GM12878 (cell line): Measurements from ENCODE around the gene UNC93B1. TPM values are rescaled to one million over a fixed set of nuclear protein-coding genes. Genes with fewer than 3 reads are reported as not detected.

Experiments
- ATAC-seq: fragments of 200-7000 bp; cut with Tn5 transposase; 3 replicates; pipeline ENCODE4 v1.9.1; 2020; ENCODE audit warnings: mild to moderate bottlenecking, moderate library complexity
- BruUV-seq: library from RNA; stranded (reverse); fragments of 400-500 nt; replicated peaks from 2 replicates; lab custom pipeline; 2021; lab: Mats Ljungman, UMichigan
- CTCF ChIA-PET: fragments of 300-600 bp; sonication (Branson Sonifier 250); formaldehyde crosslinking; extraction: SDS; loops from one replicate; lab custom pipeline; 2021; ENCODE audit warnings: inconsistent platforms; lab: Yijun Ruan, JAX
- POLR2A ChIA-PET: fragments of 350-600 bp; formaldehyde crosslinking; extraction: SDS; loops from one replicate; lab custom pipeline; 2021; ENCODE audit warnings: inconsistent platforms; lab: Charles Lee
- RAD21 ChIA-PET: fragments of 300-600 bp; sonication (Branson Sonifier 250); formaldehyde crosslinking; loops from one replicate; lab custom pipeline; 2023; ENCODE audit warnings: antibody characterized with exemption; ENCODE audit not compliant: unreplicated experiment; lab: Charles Lee
- SMC1A ChIA-PET: fragments of 300-600 bp; sonication (Branson Sonifier 250); formaldehyde crosslinking; loops from one replicate; lab custom pipeline; 2023; ENCODE audit not compliant: unreplicated experiment, uncharacterized antibody; lab: Charles Lee
- DNase-seq: peaks from one replicate; pipeline ENCODE4 v3.0.0-alpha.2; 2011; ENCODE audit warnings: low read depth, low spot score
- FAIRE-seq: peaks from 3 replicates; lab custom pipeline; 2011; peaks lifted over from hg19 to GRCh38; lab: Jason Lieb, UNC
- H2AFZ ChIP-seq: 2 replicates; pipeline ENCODE4 v1.6.0; 2011; ENCODE audit warnings: low read depth, low read length, control low read depth; ENCODE audit not compliant: control insufficient read depth
- H3K27ac ChIP-seq: 2 replicates; pipeline ENCODE4 v1.5.1; 2011; ENCODE audit warnings: control low read depth; ENCODE audit not compliant: control insufficient read depth, insufficient read depth
- H3K27me3 ChIP-seq, 2 experiments: replicated peaks in 1 of 2; 2 replicates each; pipeline versions ENCODE4 v1.6.0 to v1.6.1; 2011; ENCODE audit warnings: low read length in 1 of 2; ENCODE audit not compliant: control insufficient read depth in 2 of 2, insufficient read depth in 2 of 2
- H3K36me3 ChIP-seq, 2 experiments: 2 replicates each; pipeline ENCODE4 v1.5.1; 2011; ENCODE audit warnings: low read length in 1 of 2; ENCODE audit not compliant: control insufficient read depth in 2 of 2, insufficient read depth in 2 of 2
- H3K4me1 ChIP-seq: 2 replicates; pipeline ENCODE4 v1.6.1; 2011; ENCODE audit warnings: mild to moderate bottlenecking, low read length, moderate library complexity, mixed read lengths; ENCODE audit not compliant: control insufficient read depth, insufficient read depth
- H3K4me2 ChIP-seq: 2 replicates; pipeline ENCODE4 v1.6.0; 2011; ENCODE audit warnings: control low read depth; ENCODE audit not compliant: control insufficient read depth, insufficient read depth
- H3K4me3 ChIP-seq: fragments of 200-600 bp; sonication (generic); 2 replicates; pipeline ENCODE4 v1.5.1; 2016
- H3K79me2 ChIP-seq: 2 replicates; pipeline ENCODE4 v1.6.0; 2011; ENCODE audit warnings: low read length; ENCODE audit not compliant: control insufficient read depth, insufficient read depth
- H3K9ac ChIP-seq: 2 replicates; pipeline ENCODE4 v1.8.0; 2011; ENCODE audit warnings: low read length, control low read depth, mixed read lengths; ENCODE audit not compliant: control insufficient read depth, insufficient read depth
- H3K9me3 ChIP-seq: replicated peaks from 3 replicates; pipeline ENCODE4 v1.5.1; 2011; ENCODE audit warnings: mild to moderate bottlenecking, low read length; ENCODE audit not compliant: control insufficient read depth, insufficient read depth
- H4K20me1 ChIP-seq: 2 replicates; pipeline ENCODE4 v1.6.0; 2011; ENCODE audit not compliant: control insufficient read depth, insufficient read depth
- EGR1 ChIP-seq, 2 experiments: IDR thresholded peaks; 1 replicate in 1 of 2; 2 replicates in 1 of 2; pipeline ENCODE4 v1.6.1; 2011 to 2012; ENCODE audit warnings: low read depth in 2 of 2, low read length in 2 of 2, borderline replicate concordance in 1 of 2, mild to moderate bottlenecking in 1 of 2, moderate library complexity in 1 of 2
- FOS ChIP-seq: IDR thresholded peaks from 3 replicates; pipeline ENCODE4 v1.6.1; 2011; ENCODE audit warnings: borderline replicate concordance; ENCODE audit not compliant: insufficient read length; ENCODE audit errors: extremely low read depth
- GATAD2B ChIP-seq: fragments of 450-650 bp; conservative IDR thresholded peaks from 2 replicates; pipeline ENCODE4 v1.6.1; 2017; ENCODE audit warnings: low read depth, mild to moderate bottlenecking, moderate library complexity
- POLR2AphosphoS5 ChIP-seq: IDR thresholded peaks from 2 replicates; pipeline ENCODE4 v1.6.1; 2011; ENCODE audit warnings: mild to moderate bottlenecking, low read length, inconsistent platforms
- WGBS: methylation state at CpG from one replicate; pipeline ENCODE4 v1.1.6; 2016; ENCODE audit warnings: low lambda C conversion rate; ENCODE audit not compliant: insufficient replicate concordance, insufficient coverage; ENCODE audit errors: missing lambda C conversion rate; 5-methylcytosine and 5-hydroxymethylcytosine counted together
- in situ Hi-C: fragments of 300-500 bp; cut with MboI; formaldehyde crosslinking; loops from 9 replicates; pipeline ENCODE4 v1.14.3; 2018; ENCODE audit warnings: mixed read lengths
- intact Hi-C: fragments of 100-400 bp; cut with micrococcal nuclease; formaldehyde crosslinking; loops from one replicate; pipeline ENCODE4 v1.14.2; 2022; ENCODE audit not compliant: unreplicated experiment
- polyA plus RNA-seq, 11 experiments: library from polyadenylated mRNA; depleted of rRNA in 4 of 11; unstranded in 6 of 11; stranded (reverse) in 5 of 11; fragments of >200 nt; fragmentation: Nextera tagmentation in 4 of 11; fragmentation: Illumina TruSeq in 1 of 11; extraction: Ambion mirVana in 4 of 11; extraction: Trizol in 1 of 11; gene quantifications; 1 replicate in 1 of 11; 2 replicates in 10 of 11; pipeline versions ENCODE4 v1.2.1 to v1.2.3, GENCODE V29; 2011 to 2016; ENCODE audit warnings: inconsistent platforms in 2 of 11, missing spikeins in 2 of 11, low read depth in 1 of 11
- total RNA-seq, 4 experiments: library from RNA; depleted of rRNA in 3 of 4; stranded (reverse); fragments of >200 nt in 3 of 4; fragmentation: Illumina TruSeq in 1 of 4; extraction: Trizol in 1 of 4; gene quantifications; 2 replicates each; pipeline versions ENCODE4 v1.2.1 to v1.2.3, GENCODE V29; 2013 to 2021
- TF ChIP-seq, protein P1 (sequence below): IDR thresholded peaks from 2 replicates; pipeline ENCODE4 v1.6.1; 2011; ENCODE audit warnings: borderline replicate concordance, low read depth, mild to moderate bottlenecking, moderate library complexity, mixed read lengths, low read length; ENCODE audit not compliant: insufficient read depth; ENCODE audit errors: extremely low read length

UNC93B1 gene
- total and polyA plus RNA-seq, 10 of the 15 experiments (the other 5 are each of a cell fraction or from before 2014, with no cell fraction given), result 1.3 to 79.7 (median 36.3) TPM

DNA sequence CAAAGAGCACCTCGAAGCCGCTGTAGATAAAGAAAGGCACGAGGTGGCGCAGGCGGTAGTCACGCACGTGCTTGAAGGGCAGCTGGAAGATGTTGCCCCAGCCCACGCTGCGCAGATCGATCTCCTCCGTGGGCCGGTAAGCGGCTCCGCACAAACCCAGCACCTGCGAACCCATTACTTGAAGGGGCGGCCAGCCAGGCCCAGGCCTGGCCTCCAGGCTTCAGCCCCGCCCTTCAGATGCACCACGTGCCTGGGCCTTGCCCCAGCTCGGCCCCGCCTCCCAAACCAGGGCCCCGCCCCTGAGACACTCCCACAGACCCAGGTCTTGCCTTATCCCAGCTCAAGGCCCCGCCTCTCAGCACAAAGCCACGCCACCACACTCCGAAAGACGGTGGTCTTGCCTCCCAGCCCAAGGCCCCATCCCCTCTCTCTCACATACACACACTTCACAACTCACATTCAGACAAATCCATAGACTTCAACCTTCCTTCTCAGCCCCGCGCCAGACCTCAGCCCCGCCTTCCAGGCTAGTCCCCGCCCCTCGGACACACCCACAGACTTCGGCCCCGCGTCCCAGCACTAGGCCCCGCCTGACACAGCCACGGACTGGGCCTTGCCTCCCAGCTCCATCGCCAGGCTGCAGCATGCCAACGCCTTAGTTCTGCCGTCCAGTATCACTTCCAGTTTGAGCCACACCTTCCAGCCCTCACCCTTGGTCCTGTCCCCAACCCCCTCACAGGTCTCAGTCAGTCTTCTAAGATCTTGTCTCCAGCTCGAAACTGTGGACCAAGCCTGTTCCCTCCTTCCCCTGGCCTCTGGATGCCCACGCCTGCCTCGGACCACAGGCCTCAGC, 7.0 kb downstream of the UNC93B1 start:
- DNase-seq, result no peak
- no peaks in the 10 kb centered on the region; a peak in 1 of 4 replicates for H3K36me3 ChIP-seq
- in situ Hi-C loops, result no loop called here
- WGBS, result 95% methylated on average over 30 of the region's 41 CpGs
- TF ChIP-seq, protein P1, sequence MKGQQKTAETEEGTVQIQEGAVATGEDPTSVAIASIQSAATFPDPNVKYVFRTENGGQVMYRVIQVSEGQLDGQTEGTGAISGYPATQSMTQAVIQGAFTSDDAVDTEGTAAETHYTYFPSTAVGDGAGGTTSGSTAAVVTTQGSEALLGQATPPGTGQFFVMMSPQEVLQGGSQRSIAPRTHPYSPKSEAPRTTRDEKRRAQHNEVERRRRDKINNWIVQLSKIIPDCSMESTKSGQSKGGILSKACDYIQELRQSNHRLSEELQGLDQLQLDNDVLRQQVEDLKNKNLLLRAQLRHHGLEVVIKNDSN, result peak; percentile 72
- TF ChIP-seq POLR2AphosphoS5 (0 out of 2 replicates have a peak, but pooled peaks have one; percentile 15), FOS (no peak), GATAD2B (no peak), EGR1 (IDR thresholded peaks at IDR 0.05; ENCODE audit: borderline replicate concordance in 1 of 2, low read depth in 2 of 2, low read length in 2 of 2) (no peak)
- TF ChIP-seq, all 136 proteins: peak for 2
- no TSS peak for BruUV-seq
- peak; percentile 83 for ATAC-seq
- Histone ChIP-seq H3K27me3 (no peaks in the 10 kb centered on the region), H4K20me1 (no peaks in the 10 kb centered on the region), H3K27ac (no peak overlapping the region), H3K9me3 (no peaks in the 10 kb centered on the region), H3K9ac (no peak overlapping the region), H3K79me2 (peaks cover 2% of the 10 kb centered on the region), H3K4me1 (peaks cover 29% of the 10 kb centered on the region), H3K4me3 (no peak overlapping the region), H2AFZ (no peak overlapping the region), H3K4me2 (no peak overlapping the region)
- ChIA-PET RAD21 (no interaction called here), POLR2A (no interaction called here), SMC1A (no interaction called here), CTCF (interaction anchor here (0.7 kb wide), 1 partner anchor 212 kb away, joined by 4 read pairs; no protein-coding TSS in a partner anchor)
- no peak for FAIRE-seq
- intact Hi-C loops, result no loop called here
